Stimulated activated CD8-positive, alpha-beta memory T cell treated with anti-CD3 and anti-CD28 coated beads, Interleukin-7, amount 100 ng/mL, for 4 hours (primary cell): ENCODE results near the gene RPS26.

Experiments
- DNase-seq, 2 donors: peaks; one replicate each; pipeline ENCODE4 v3.0.0-alpha.2; 2020; ENCODE audit warnings: low read depth in 2 of 2

RPS26 gene

DNA sequence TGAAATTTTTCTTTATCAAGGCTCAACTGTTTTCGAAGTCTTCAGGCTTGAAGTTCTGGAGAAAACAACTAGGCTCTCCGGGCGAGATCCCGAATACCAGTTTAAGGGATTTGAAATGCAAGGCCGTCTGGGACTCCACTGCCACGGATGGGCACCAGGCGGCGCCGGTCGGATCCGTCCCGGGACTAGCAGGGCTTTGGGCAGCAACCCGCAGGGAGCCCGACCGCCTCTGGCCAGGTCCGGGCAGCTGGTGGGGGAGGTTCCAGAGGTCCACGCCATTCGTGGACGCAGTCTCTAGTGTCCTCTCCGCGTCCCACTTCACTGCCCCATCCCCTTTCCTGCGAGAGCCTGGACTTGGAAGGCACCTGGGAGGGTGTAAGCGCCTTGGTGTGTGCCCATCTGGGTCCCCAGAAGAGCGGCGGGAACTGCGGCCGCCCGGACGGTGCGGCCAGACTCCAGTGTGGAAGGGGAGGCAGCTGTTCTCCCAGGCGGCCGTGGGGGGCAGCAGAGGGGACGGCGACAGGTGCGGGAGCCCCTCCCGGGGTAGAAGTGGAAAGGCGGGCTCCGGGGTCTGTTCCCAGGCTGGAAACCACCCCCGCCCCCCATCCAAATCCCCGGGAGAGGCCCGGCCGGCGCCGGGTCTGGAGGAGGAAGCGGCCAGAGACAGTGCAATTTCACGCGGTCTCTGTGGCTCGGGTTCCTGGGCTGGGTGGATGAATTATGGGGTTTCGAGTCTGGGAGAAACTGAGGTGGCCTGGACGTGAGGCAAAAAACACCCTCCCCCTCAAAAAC is 37.4 kb downstream of the RPS26 start:
- peak in 1 of 2 donors; percentile 47 for DNase-seq

- peak; percentile 46 to 73 for DNase-seq
Observed at GRCh38 chr12:56079723-56080555, 38.2 kb downstream of the RPS26 start, which contains the start of gene ERBB3. Gene ERBB3, plus strand, starts transcription at chr12:56080165. Its CDS starts 136 bp downstream, at chr12:56080301.

- DNase-seq = no peak
Observed at GRCh38 chr12:56080556-56081138, 38.9 kb downstream of the RPS26 start.

GRCh38 chr12:56081393-56082347 is 40.0 kb downstream of the RPS26 start:
- DNase-seq = no peak

- no peak for DNase-seq
Observed at GRCh38 chr12:56082382-56082781, 40.7 kb downstream of the RPS26 start.

DNA sequence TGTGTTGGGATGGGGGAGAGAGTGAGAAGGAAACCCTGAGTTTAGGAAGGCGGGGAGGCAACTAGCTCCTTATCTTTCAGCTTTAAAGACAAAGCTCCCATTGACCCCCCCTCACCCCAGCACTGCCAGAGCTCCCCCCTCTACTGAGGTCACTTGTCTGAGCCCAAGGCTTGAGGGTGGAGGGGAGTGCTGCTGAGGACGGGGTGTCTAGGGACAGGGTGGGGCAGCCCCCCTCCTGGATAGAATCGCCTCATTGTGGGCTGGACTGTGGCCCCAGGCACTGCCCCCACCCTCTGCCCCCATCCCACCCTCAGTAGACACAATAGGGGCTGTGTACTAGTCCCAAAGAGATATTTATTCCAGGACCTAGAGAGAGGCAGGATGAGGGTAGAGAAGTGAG is 41.2 kb downstream of the RPS26 start:
- no peak for DNase-seq

- no peak for DNase-seq
Observed at GRCh38 chr12:56084958-56085543, 43.3 kb downstream of the RPS26 start.

DNA sequence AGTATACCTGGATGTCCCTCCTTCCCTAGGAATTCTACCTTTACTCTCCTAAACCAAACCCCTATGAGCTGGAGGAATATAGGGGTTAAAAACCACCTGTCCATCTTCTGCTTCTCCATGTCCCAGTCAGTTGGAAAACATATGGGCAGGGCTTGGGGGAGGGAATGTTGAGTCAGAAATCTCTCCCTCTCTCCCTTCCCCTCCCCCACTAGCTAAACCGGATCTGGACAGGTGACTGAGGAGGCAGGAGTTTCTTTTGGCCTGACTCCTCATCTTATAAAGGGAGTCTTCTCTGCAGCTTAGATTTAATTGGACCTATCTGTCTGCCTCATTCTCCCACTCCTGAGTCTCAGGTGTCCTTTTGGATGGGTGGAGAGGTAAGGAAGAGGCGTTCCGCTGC is 44.4 kb downstream of the RPS26 start:
- no peak for DNase-seq

- DNase-seq = no peak
Observed at GRCh38 chr12:56086608-56087007, 44.9 kb downstream of the RPS26 start.

DNA sequence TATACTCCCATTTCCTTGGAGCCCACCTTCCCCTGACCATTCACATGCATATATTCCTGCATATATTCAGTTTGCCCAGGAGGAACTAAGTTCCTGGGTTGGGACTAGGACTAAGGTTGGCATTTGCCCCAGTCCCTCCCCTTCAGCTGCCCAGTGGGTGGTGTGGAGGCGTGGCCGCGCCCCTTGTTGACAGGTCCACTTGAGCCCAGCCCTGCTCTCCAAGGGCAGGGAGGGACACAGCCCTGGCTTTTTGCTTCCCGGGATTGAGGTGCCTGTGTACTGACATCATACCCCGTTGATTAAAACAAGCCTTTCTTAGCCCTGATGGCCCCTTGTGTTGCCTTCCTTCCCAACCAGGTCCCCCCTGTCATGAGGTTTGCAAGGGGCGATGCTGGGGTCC is 45.5 kb downstream of the RPS26 start:
- no peak for DNase-seq
